Epithelial cell of proximal tubule (primary cell): ENCODE measurements around the gene ADARB1. TPM values are rescaled to one million over a fixed set of nuclear protein-coding genes. Genes with fewer than 3 reads are reported as not detected.

Experiments used
- DNase-seq: peaks from one replicate; pipeline ENCODE4 v3.0.0-alpha.2; 2011; ENCODE audit warnings: low read depth
- H3K4me3 ChIP-seq: 2 replicates; pipeline ENCODE4 v1.5.1; 2011; ENCODE audit warnings: low read depth, mild to moderate bottlenecking, low read length
- CTCF ChIP-seq: conservative IDR thresholded peaks from 2 replicates; pipeline ENCODE4 v1.5.1; 2012; ENCODE audit warnings: low read depth, mild to moderate bottlenecking, low read length
- total RNA-seq: library from RNA; depleted of rRNA; stranded (reverse); fragments of >200 nt; gene quantifications from 2 replicates; pipeline ENCODE4 v1.2.3, GENCODE V29; 2015

The ADARB1 gene
- total RNA-seq, 1 donor from 2014 or later: 2.2 TPM

GRCh38 chr21:45078877-45079281, 4.5 kb downstream of the ADARB1 start:
- no peak for DNase-seq
- TF ChIP-seq CTCF: no peak
- H3K4me3 ChIP-seq: no peak overlapping the region

DNA sequence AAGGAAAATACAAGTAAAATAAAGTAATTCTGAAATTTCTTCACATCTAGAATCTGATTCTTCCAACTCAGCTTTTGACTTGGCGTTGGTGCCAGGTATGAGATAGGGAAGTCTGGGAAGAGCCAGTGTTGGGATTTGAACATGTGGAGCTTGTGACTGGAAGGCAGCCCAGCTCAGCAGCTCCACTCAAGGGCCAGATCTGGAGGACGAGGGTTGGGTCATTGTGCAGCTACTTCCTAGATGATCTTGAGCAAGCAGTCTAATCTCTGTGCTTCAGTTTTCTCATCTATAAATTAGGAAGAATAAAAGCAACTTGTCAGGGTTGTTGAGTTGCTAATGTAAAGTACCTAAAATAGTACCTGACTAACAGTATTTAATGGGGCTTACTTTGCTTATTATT, 5.0 kb downstream of the ADARB1 start:
- no peak overlapping the region for H3K4me3 ChIP-seq
- no peak for TF ChIP-seq CTCF
- no peak for DNase-seq

GRCh38 chr21:45080232-45080631, 5.9 kb downstream of the ADARB1 start:
- no peak for DNase-seq
- no peak for TF ChIP-seq CTCF

GRCh38 chr21:45080639-45081414, 6.4 kb downstream of the ADARB1 start:
- DNase-seq: no peak
- no peak for TF ChIP-seq CTCF
- no peak overlapping the region for H3K4me3 ChIP-seq

More at GRCh38 chr21:45080232-45080631, 5.9 kb downstream of the ADARB1 start:
- no peak overlapping the region for H3K4me3 ChIP-seq

- DNase-seq: no peak
- H3K4me3 ChIP-seq: no peak overlapping the region
- TF ChIP-seq CTCF: no peak
Measured at GRCh38 chr21:45081636-45082035, 7.3 kb downstream of the ADARB1 start.

DNA sequence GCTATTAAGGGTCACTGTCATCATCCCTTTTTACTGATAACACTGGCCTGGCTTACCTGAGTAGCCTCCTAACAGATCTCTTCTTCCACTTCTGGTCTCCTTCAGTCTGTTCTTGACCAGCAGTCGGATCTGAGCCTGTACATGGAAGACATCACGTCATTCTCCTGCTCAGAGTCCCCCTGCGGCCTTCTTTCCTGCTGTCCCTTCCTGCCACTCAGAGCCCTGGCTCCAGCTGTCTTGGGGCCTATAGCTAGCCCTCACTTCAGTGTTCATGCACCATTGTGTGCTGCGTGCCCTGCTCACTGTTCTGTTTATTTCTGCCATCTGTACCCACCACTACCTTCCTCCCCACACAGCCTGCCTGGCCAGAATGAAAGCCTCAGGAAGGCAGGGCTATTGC, 8.4 kb downstream of the ADARB1 start:
- TF ChIP-seq CTCF: no peak
- no peak for DNase-seq
- H3K4me3 ChIP-seq: no peak overlapping the region

DNA sequence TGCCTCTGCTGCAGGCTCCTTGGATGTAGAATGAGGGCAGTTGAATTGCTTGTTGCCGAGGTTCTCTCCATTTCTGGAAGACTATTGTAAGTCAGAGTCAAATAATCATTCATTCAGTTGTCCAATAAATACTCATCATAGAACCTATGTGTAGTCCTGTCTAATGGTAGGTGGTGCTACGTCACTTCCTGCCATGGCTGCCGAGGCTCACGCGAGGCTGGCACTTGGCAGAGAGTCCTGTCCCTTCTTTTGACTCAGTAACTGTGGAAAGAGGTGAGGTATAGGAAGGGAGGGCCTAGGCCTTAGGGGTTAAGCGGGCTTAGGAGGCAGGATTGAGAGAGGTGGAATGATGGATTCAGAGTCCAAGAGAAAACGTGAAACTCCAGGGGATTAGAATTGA, 9.7 kb downstream of the ADARB1 start:
- no peak overlapping the region for H3K4me3 ChIP-seq

More for the DNA sequence above, 9.7 kb downstream of the ADARB1 start:
- no peak for DNase-seq
- TF ChIP-seq CTCF: no peak
